ENCODE measurements around the gene UGT1A4. TPM values are rescaled to one million over a fixed set of nuclear protein-coding genes. Genes with fewer than 3 reads are reported as not detected.

Gene UGT1A4
- total RNA-seq, 1 experiment from 2014 or later, result 73.6 TPM

GRCh38 chr2:233705911-233706506, 12.5 kb upstream of the UGT1A4 start:
- H3F3A ChIP-seq (ENCODE audit: insufficient read depth, low read depth), result peaks cover 93% of the 10 kb centered on the region
- peaks cover 100% of the 10 kb centered on the region for H3K79me2 ChIP-seq (ENCODE audit: low read depth)
- intact Hi-C loops (cut with micrococcal nuclease; ENCODE audit: unreplicated experiment), result loop anchor here (1.0 to 10.0 kb wide), 7 partner anchors 15 to 1279 kb away; partner anchors contain the start of gene DGKD
- peak overlapping the region; percentile 63 for H3K4me2 ChIP-seq
- H3K4me3 ChIP-seq, result peak overlapping the region; percentile 15; the same call in 1 of the 2 replicates
- BruUV-seq (replicated peaks), result no TSS peak
- no peaks in the 10 kb centered on the region for H3K27me3 ChIP-seq (ENCODE audit: insufficient read depth, low read depth)
- H3K4me1 ChIP-seq (replicated peaks; ENCODE audit: insufficient read depth), result peaks cover 97% of the 10 kb centered on the region
- peak; percentile 97 for DNase-seq
- POLR2A ChIA-PET (ENCODE audit: unreplicated experiment), result interaction anchor here (0.5 to 1.6 kb wide), 12 partner anchors 8 to 292 kb away, joined by 3 to 53 read pairs (median 8); partner anchors contain the start of gene UGT1A6
- peaks cover 89% of the 10 kb centered on the region for H3K36me3 ChIP-seq (ENCODE audit: low read depth)
- H3K27ac ChIP-seq, result peak overlapping the region; percentile 95
- H2AFZ ChIP-seq, result no peak overlapping the region
- peaks cover 8% of the 10 kb centered on the region; the same call in 1 of the 2 replicates for H4K20me1 ChIP-seq (ENCODE audit: insufficient read depth)
- CTCF ChIA-PET, result interaction anchor here (0.6 to 1.0 kb wide), 2 partner anchors 127 to 257 kb away, joined by 3 to 5 read pairs; no protein-coding TSS in a partner anchor
- no peaks in the 10 kb centered on the region for H3K9me3 ChIP-seq (ENCODE audit: insufficient read depth, low read depth)
- TF ChIP-seq EZH2 (IDR thresholded peaks at IDR 0.05; ENCODE audit: low read depth) (no peak), CTCF (conservative IDR thresholded peaks at IDR 0.05) (no peak)
- H3K9me2 ChIP-seq (ENCODE audit: insufficient read depth), result no peaks in the 10 kb centered on the region

- POLR2A ChIA-PET (ENCODE audit: unreplicated experiment), result interaction anchor here (0.6 to 1.6 kb wide), 8 partner anchors 8 to 239 kb away, joined by 3 to 53 read pairs (median 8); no protein-coding TSS in a partner anchor
- no peak overlapping the region for H3K4me3 ChIP-seq
- H3K4me1 ChIP-seq (replicated peaks; ENCODE audit: insufficient read depth), result peaks cover 97% of the 10 kb centered on the region
- peaks cover 10% of the 10 kb centered on the region; the same call in 1 of the 2 replicates for H4K20me1 ChIP-seq (ENCODE audit: insufficient read depth)
- H3K36me3 ChIP-seq (ENCODE audit: low read depth), result peaks cover 90% of the 10 kb centered on the region
- peak overlapping the region; percentile 63 for H3K4me2 ChIP-seq
- H3K9me3 ChIP-seq (ENCODE audit: insufficient read depth, low read depth), result no peaks in the 10 kb centered on the region
- intact Hi-C loops (cut with micrococcal nuclease; ENCODE audit: unreplicated experiment), result loop anchor here (1.0 to 10.0 kb wide), 7 partner anchors 15 to 1278 kb away; partner anchors contain the start of gene DGKD
- DNase-seq, result peak; percentile 69 to 89
- H3F3A ChIP-seq (ENCODE audit: insufficient read depth, low read depth), result peaks cover 93% of the 10 kb centered on the region
- peaks cover 100% of the 10 kb centered on the region for H3K79me2 ChIP-seq (ENCODE audit: low read depth)
- BruUV-seq (replicated peaks), result no TSS peak
- peak overlapping the region; percentile 95 for H3K27ac ChIP-seq
- no peak for TF ChIP-seq CTCF (conservative IDR thresholded peaks at IDR 0.05)
- TF ChIP-seq EZH2 (IDR thresholded peaks at IDR 0.05; ENCODE audit: low read depth), result no peak
- CTCF ChIA-PET, result no interaction called here
- no peaks in the 10 kb centered on the region for H3K27me3 ChIP-seq (ENCODE audit: insufficient read depth, low read depth)
- no peak overlapping the region for H2AFZ ChIP-seq
- no peaks in the 10 kb centered on the region for H3K9me2 ChIP-seq (ENCODE audit: insufficient read depth)
Measured at GRCh38 chr2:233706720-233707119, 11.8 kb upstream of the UGT1A4 start.

GRCh38 chr2:233707940-233708644, 10.4 kb upstream of the UGT1A4 start:
- H3K4me2 ChIP-seq, result peak overlapping the region; percentile 63
- peaks cover 90% of the 10 kb centered on the region for H3K36me3 ChIP-seq (ENCODE audit: low read depth)
- intact Hi-C loops (cut with micrococcal nuclease; ENCODE audit: unreplicated experiment), result loop anchor here (2.0 to 10.0 kb wide), 5 partner anchors 151 to 1277 kb away; partner anchors contain the start of gene DGKD
- peaks cover 85% of the 10 kb centered on the region for H3F3A ChIP-seq (ENCODE audit: insufficient read depth, low read depth)
- H3K9me2 ChIP-seq (ENCODE audit: insufficient read depth), result no peaks in the 10 kb centered on the region
- CTCF ChIA-PET, result no interaction called here
- H3K4me3 ChIP-seq, result no peak overlapping the region
- no peak for TF ChIP-seq CTCF (conservative IDR thresholded peaks at IDR 0.05)
- TF ChIP-seq EZH2 (IDR thresholded peaks at IDR 0.05; ENCODE audit: low read depth), result no peak
- BruUV-seq (replicated peaks), result no TSS peak
- peak overlapping the region; percentile 95 for H3K27ac ChIP-seq
- DNase-seq, result no peak
- peaks cover 100% of the 10 kb centered on the region for H3K79me2 ChIP-seq (ENCODE audit: low read depth)
- peaks cover 12% of the 10 kb centered on the region; the same call in 1 of the 2 replicates for H4K20me1 ChIP-seq (ENCODE audit: insufficient read depth)
- H3K9me3 ChIP-seq (ENCODE audit: insufficient read depth, low read depth), result no peaks in the 10 kb centered on the region
- no peaks in the 10 kb centered on the region for H3K27me3 ChIP-seq (ENCODE audit: insufficient read depth, low read depth)
- POLR2A ChIA-PET (ENCODE audit: unreplicated experiment), result interaction anchor here (0.5 kb wide), 1 partner anchor 266 kb away, joined by 4 read pairs; no protein-coding TSS in a partner anchor
- H3K4me1 ChIP-seq (replicated peaks; ENCODE audit: insufficient read depth), result peaks cover 84% of the 10 kb centered on the region
- no peak overlapping the region for H2AFZ ChIP-seq
